K562 (cell line): ENCODE data around the gene FMNL3. TPM values are rescaled to one million over a fixed set of nuclear protein-coding genes. Genes with fewer than 3 reads are reported as not detected.

Source experiments
- ATAC-seq: fragments of 200-7000 bp; cut with Tn5 transposase; 3 replicates; pipeline ENCODE4 v1.9.1; 2020; ENCODE audit warnings: moderate library complexity
- BruUV-seq: library from RNA; stranded (reverse); fragments of 400-500 nt; replicated peaks from 2 replicates; lab custom pipeline; 2021; lab: Mats Ljungman, UMichigan
- CTCF ChIA-PET: fragments of 300-600 bp; formaldehyde crosslinking; extraction: SDS; loops from one replicate; lab custom pipeline; 2021; ENCODE audit warnings: low intra/inter-chr PET ratio; lab: Yijun Ruan, JAX
- POLR2A ChIA-PET: fragments of 300-600, 350-650 bp; sonication (Branson Sonifier 250); formaldehyde crosslinking; extraction: SDS; loops from one replicate; lab custom pipeline; 2021; ENCODE audit warnings: antibody characterized with exemption, inconsistent platforms; lab: Yijun Ruan, JAX
- DNase-seq, 4 experiments: peaks; one replicate each; pipeline versions ENCODE4 v3.0.0 to v3.0.0-alpha.2; 2011 to 2018; ENCODE audit warnings: low spot score in 3 of 4, mixed read lengths in 3 of 4; ENCODE audit errors: extremely low read depth in 1 of 4
- FAIRE-seq: peaks from 2 replicates; lab custom pipeline; 2011; peaks lifted over from hg19 to GRCh38; lab: Jason Lieb, UNC
- H2AFZ ChIP-seq: 2 replicates; pipeline ENCODE4 v1.6.0; 2011; ENCODE audit warnings: low read depth, low read length, control low read depth, inconsistent platforms
- H3K27ac ChIP-seq: fragments of 200-600 bp; 3 replicates; pipeline ENCODE4 v1.8.0; 2011; ENCODE audit warnings: low read depth, mild to moderate bottlenecking, control low read depth, inconsistent platforms, low read length, moderate library complexity, mixed read lengths; ENCODE audit errors: extremely low read depth
- H3K27me3 ChIP-seq, 2 experiments: fragments of 300-600 bp in 1 of 2; 2 replicates in 1 of 2; 3 replicates in 1 of 2; pipeline versions ENCODE4 v1.6.0 to v1.8.0; 2011; ENCODE audit warnings: inconsistent platforms in 2 of 2, low read length in 2 of 2, mild to moderate bottlenecking in 1 of 2, mixed read lengths in 1 of 2, moderate library complexity in 1 of 2; ENCODE audit not compliant: control insufficient read depth in 2 of 2, insufficient read depth in 2 of 2
- H3K36me3 ChIP-seq: fragments of 300-600 bp; 3 replicates; pipeline ENCODE4 v1.8.0; 2011; ENCODE audit warnings: mild to moderate bottlenecking, low read length, inconsistent platforms; ENCODE audit not compliant: control insufficient read depth, insufficient read depth
- H3K4me1 ChIP-seq, 2 experiments: fragments of 200-600 bp in 1 of 2; replicated peaks in 1 of 2; 2 replicates in 1 of 2; 3 replicates in 1 of 2; pipeline versions ENCODE4 v1.5.1 to v1.8.0; 2011; ENCODE audit warnings: inconsistent platforms in 2 of 2, low read length in 2 of 2, mild to moderate bottlenecking in 1 of 2, mixed read lengths in 1 of 2, moderate library complexity in 1 of 2; ENCODE audit not compliant: control insufficient read depth in 2 of 2, insufficient read depth in 2 of 2
- H3K4me2 ChIP-seq: 2 replicates; pipeline ENCODE4 v1.6.1; 2011; ENCODE audit warnings: low read length, control low read depth, inconsistent platforms, mixed read lengths; ENCODE audit not compliant: insufficient read depth
- H3K4me3 ChIP-seq: fragments of 200-600 bp; sonication (generic), shearing (Covaris generic); 2 replicates; pipeline ENCODE4 v1.5.1; 2016; ENCODE audit warnings: control low read depth, inconsistent platforms
- H3K79me2 ChIP-seq: fragments of 200-600 bp; 3 replicates; pipeline ENCODE4 v1.8.0; 2011; ENCODE audit warnings: low read length, inconsistent platforms; ENCODE audit not compliant: control insufficient read depth, insufficient read depth
- H3K9ac ChIP-seq, 2 experiments: 2 replicates each; pipeline versions ENCODE4 v1.6.0 to v1.6.1; 2011; ENCODE audit warnings: low read depth in 2 of 2, low read length in 2 of 2, control low read depth in 1 of 2, inconsistent platforms in 1 of 2, mild to moderate bottlenecking in 1 of 2, mixed read lengths in 1 of 2; ENCODE audit not compliant: insufficient read depth in 1 of 2
- H3K9me1 ChIP-seq: one replicate; pipeline ENCODE4 v1.6.0; 2011; ENCODE audit warnings: inconsistent platforms, mild to moderate bottlenecking, low read length, moderate library complexity; ENCODE audit not compliant: control insufficient read depth, insufficient read depth
- H3K9me3 ChIP-seq: replicated peaks from 2 replicates; pipeline ENCODE4 v1.5.1; 2011; ENCODE audit warnings: low read depth, low read length, inconsistent platforms; ENCODE audit not compliant: control insufficient read depth, insufficient read depth
- H4K20me1 ChIP-seq: replicated peaks from 2 replicates; pipeline ENCODE4 v1.6.1; 2011; ENCODE audit warnings: low read length, inconsistent platforms, mixed read lengths; ENCODE audit not compliant: control insufficient read depth, insufficient read depth
- ATF4 ChIP-seq: fragments of 450-650 bp; formaldehyde crosslinking; IDR thresholded peaks from 2 replicates; pipeline ENCODE4 v1.4.0; 2022; ENCODE audit warnings: mild to moderate bottlenecking, moderate library complexity
- CSDE1 ChIP-seq, 2 experiments: fragments of 450-650 bp; IDR thresholded peaks; 2 replicates each; pipeline ENCODE4 v1.6.1; 2016; ENCODE audit warnings: mild to moderate bottlenecking in 1 of 2
- HDAC3 ChIP-seq: fragments of 450-650 bp; IDR thresholded peaks from 2 replicates; pipeline ENCODE4 v1.6.1; 2018; ENCODE audit warnings: borderline replicate concordance, mild to moderate bottlenecking, moderate library complexity; ENCODE audit not compliant: partially characterized antibody
- HEY1 ChIP-seq: fragments of 250-450 bp; sonication (Bioruptor Pico); IDR thresholded peaks from 2 replicates; pipeline ENCODE4 v1.5.0; 2020; ENCODE audit warnings: mild to moderate bottlenecking, moderate library complexity, borderline replicate concordance
- HIVEP1 ChIP-seq: fragments of 250-450 bp; sonication (Bioruptor Pico); IDR thresholded peaks from 2 replicates; pipeline ENCODE4 v1.4.0; 2020; ENCODE audit warnings: mild to moderate bottlenecking
- MAZ ChIP-seq, 2 experiments: fragments of 450-650 bp in 1 of 2; sonication (generic) in 1 of 2; formaldehyde crosslinking; IDR thresholded peaks in 1 of 2; conservative IDR thresholded peaks in 1 of 2; 2 replicates each; pipeline versions ENCODE4 v1.4.0 to v1.5.0; 2020; ENCODE audit warnings: mild to moderate bottlenecking in 1 of 2, missing genetic modification reagents in 1 of 2
- MLLT1 ChIP-seq, 2 experiments: fragments of 450-650 bp; IDR thresholded peaks; 2 replicates each; pipeline ENCODE4 v1.6.1; 2016
- NCOA6 ChIP-seq: fragments of 450-650 bp; IDR thresholded peaks from 2 replicates; pipeline ENCODE4 v1.6.1; 2017; ENCODE audit warnings: mild to moderate bottlenecking
- NFIC ChIP-seq: fragments of 450-650 bp; IDR thresholded peaks from 2 replicates; pipeline ENCODE4 v1.6.1; 2017; ENCODE audit warnings: mild to moderate bottlenecking, inconsistent platforms
- RHOXF2B ChIP-seq: fragments of 250-450 bp; sonication (Bioruptor Pico); conservative IDR thresholded peaks from 2 replicates; pipeline ENCODE4 v1.5.1; 2021
- ZKSCAN1 ChIP-seq: fragments of 150-350 bp; IDR thresholded peaks from 2 replicates; pipeline ENCODE4 v1.6.1; 2016; ENCODE audit warnings: low read depth, low read length
- ZNF253 ChIP-seq: fragments of 250-450 bp; sonication (Bioruptor Pico); conservative IDR thresholded peaks from 2 replicates; pipeline ENCODE4 v1.6.1; 2021; ENCODE audit warnings: mild to moderate bottlenecking
- WGBS: fragments of 100-300 bp; shearing (Covaris generic); methylation state at CpG from one replicate; pipeline ENCODE4 v1.1.6; 2016; ENCODE audit warnings: low coverage, mixed read lengths; ENCODE audit not compliant: insufficient coverage; ENCODE audit errors: missing lambda C conversion rate; 5-methylcytosine and 5-hydroxymethylcytosine counted together
- in situ Hi-C: fragments of 300-500 bp; cut with MboI; formaldehyde crosslinking; loops from 4 replicates; pipeline ENCODE4 v1.15.0; 2018; ENCODE audit warnings: inconsistent platforms, mixed read lengths
- intact Hi-C: fragments of 100-400 bp; cut with micrococcal nuclease; formaldehyde crosslinking; loops from 2 replicates; pipeline ENCODE4 v1.14.2; 2022
- polyA plus RNA-seq, 8 experiments: library from polyadenylated mRNA; depleted of rRNA in 4 of 8; stranded (reverse) in 5 of 8; unstranded in 3 of 8; fragments of >200 nt; fragmentation: Nextera tagmentation in 2 of 8; fragmentation: Illumina TruSeq in 1 of 8; extraction: Ambion mirVana in 2 of 8; extraction: Trizol in 1 of 8; gene quantifications; 2 replicates each; pipeline versions ENCODE4 v1.2.1 to v1.2.3, GENCODE V29; 2011 to 2014; ENCODE audit warnings: inconsistent platforms in 1 of 8, missing spikeins in 1 of 8
- total RNA-seq, 7 experiments: library from RNA; depleted of rRNA in 6 of 7; stranded (reverse); fragments of >200 nt in 6 of 7; fragmentation: Illumina TruSeq in 2 of 7; extraction: Trizol in 2 of 7; gene quantifications; 2 replicates each; pipeline versions ENCODE4 v1.2.1 to v1.2.3, GENCODE V29; 2011 to 2021; ENCODE audit warnings: low replicate concordance in 1 of 7
- TF ChIP-seq, protein P1 (sequence below): fragments of 250-450 bp; sonication (Bioruptor Pico); IDR thresholded peaks from 2 replicates; pipeline ENCODE4 v1.5.0; 2021; ENCODE audit warnings: mild to moderate bottlenecking, moderate library complexity
- TF ChIP-seq, protein P2 (sequence below): fragments of 250-450 bp; sonication (Bioruptor Pico); IDR thresholded peaks from 2 replicates; pipeline ENCODE4 v1.8.0; 2021; ENCODE audit warnings: moderate library complexity, mild to moderate bottlenecking, inconsistent platforms

The FMNL3 gene
- total and polyA plus RNA-seq, 9 of the 15 experiments (the other 6 are each of a cell fraction or from before 2014, with no cell fraction given), result 0.49 to 14.4 (median 6.8) TPM

DNA sequence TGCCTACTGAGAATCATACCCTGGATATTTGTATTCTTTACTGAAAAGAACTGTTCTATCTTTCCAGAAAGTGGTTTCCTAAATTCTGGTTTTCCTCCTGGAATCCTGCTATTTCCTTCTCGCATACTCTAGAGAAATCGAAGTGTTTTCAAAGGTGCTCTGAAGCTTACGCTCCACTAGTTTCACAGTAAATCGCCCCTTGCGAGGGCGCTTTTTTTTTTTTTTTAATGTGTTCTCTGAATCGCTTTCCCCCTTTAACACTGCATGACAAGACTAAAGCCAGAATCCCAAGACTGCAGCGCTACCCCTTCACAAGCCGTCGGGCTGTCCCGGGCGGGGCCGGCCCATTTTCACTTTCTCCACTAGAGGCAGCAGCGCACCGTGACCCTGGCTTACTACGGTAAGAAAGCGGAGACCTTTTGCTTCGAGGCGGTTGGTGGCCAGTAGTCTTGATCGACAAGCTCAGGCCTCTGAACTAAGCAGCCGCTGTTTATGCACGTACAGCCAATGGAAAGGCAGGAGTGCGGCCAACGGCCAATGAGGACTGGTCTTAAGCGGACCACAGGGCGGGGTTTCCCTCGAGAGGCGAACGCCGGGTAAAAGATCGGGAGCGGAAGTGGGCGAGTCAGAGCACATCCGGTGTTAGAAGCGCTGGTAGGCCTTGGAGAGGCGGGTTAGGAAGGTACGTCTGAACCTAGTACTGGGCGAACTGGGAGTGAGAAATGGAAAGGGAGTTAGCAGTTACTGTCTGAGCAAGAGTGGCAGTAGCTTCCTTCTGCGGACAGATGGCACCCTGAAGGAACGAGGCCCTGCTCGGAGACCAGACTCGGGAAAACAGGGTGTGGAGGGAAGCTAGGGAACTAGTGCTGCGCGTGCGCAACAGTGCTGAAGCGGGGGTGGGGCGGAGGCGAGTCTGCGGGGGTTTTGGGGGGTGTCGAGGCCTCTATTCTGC is 34.0 kb upstream of the FMNL3 start, which contains the start of gene TMBIM6:
TMBIM6 (plus strand) TSS at position 628 of the 952 bp plus-strand sequence. CDS start 10,937 bp downstream, outside the sequence.
- Histone ChIP-seq H3K36me3 (peaks cover 25% of the 10 kb centered on the region), H3K27me3 (no peaks in the 10 kb centered on the region), H3K79me2 (peaks cover 48% of the 10 kb centered on the region), H3K4me1 (peaks cover 10 to 18% of the 10 kb centered on the region in 2 experiments), H3K9me3 (0 out of 2 replicates have a peak, but pooled peaks cover 2% of the 10 kb centered on the region), H2AFZ (peak within 1 kb of the TSS; percentile 94), H3K4me2 (peak within 1 kb of the TSS; percentile 100), H3K9me1 (peaks cover 4% of the 10 kb centered on the region), H3K27ac (peak within 1 kb of the TSS; percentile 99), H3K4me3 (peak within 1 kb of the TSS; percentile 71), H4K20me1 (peaks cover 33% of the 10 kb centered on the region), H3K9ac (peak within 1 kb of the TSS; percentile 93 to 94)
- no TSS peak for BruUV-seq
- DNase-seq (peak; percentile 96 to 100 (median 96)), ATAC-seq (peak; percentile 96), FAIRE-seq (peak; percentile 100)
- WGBS, result 6% methylated on average over 48 of the region's 50 CpGs
- in situ Hi-C loops (no loop called here), intact Hi-C loops (loop anchor here (2.0 kb wide), 2 partner anchors 34 to 38 kb away; partner anchors contain the start of gene FMNL3)
- POLR2A ChIA-PET, result interaction anchor here (0.5 to 2.2 kb wide), 59 partner anchors 9 to 440 kb away, joined by 3 to 21 read pairs (median 4); partner anchors contain the start of gene RACGAP1
- CTCF ChIA-PET, result interaction anchor here (0.6 to 0.9 kb wide), 4 partner anchors 9 to 378 kb away, joined by 3 to 4 read pairs (median 3); no protein-coding TSS in a partner anchor
- TF ChIP-seq CSDE1 (IDR thresholded peaks at IDR 0.05) (no peak), NFIC (0 out of 2 replicates have a peak, but pooled peaks have one; percentile 37), ZKSCAN1 (0 out of 2 replicates have a peak, but pooled peaks have one; percentile 27), ATF4 (peak; percentile 32; the same call in 1 of the 2 replicates), NCOA6 (peak; percentile 52; the same call in 1 of the 2 replicates), HEY1 (CRISPR knock-in tag) (no peak), MAZ (CRISPR knock-in tag; conservative IDR thresholded peaks at IDR 0.05 in 1 of 2, IDR thresholded peaks at IDR 0.05 in 1 of 2) (peak; percentile 66 to 80), ZNF253 (CRISPR knock-in tag) (no peak), MLLT1 (IDR thresholded peaks at IDR 0.05) (peak; percentile 69 to 99; a peak in 3 of 4 replicates), RHOXF2B (0 out of 2 replicates have a peak, but pooled peaks have one; percentile 68), HIVEP1 (CRISPR knock-in tag) (0 out of 2 replicates have a peak, but pooled peaks have one; percentile 35), HDAC3 (no peak)
- TF ChIP-seq, protein P1, sequence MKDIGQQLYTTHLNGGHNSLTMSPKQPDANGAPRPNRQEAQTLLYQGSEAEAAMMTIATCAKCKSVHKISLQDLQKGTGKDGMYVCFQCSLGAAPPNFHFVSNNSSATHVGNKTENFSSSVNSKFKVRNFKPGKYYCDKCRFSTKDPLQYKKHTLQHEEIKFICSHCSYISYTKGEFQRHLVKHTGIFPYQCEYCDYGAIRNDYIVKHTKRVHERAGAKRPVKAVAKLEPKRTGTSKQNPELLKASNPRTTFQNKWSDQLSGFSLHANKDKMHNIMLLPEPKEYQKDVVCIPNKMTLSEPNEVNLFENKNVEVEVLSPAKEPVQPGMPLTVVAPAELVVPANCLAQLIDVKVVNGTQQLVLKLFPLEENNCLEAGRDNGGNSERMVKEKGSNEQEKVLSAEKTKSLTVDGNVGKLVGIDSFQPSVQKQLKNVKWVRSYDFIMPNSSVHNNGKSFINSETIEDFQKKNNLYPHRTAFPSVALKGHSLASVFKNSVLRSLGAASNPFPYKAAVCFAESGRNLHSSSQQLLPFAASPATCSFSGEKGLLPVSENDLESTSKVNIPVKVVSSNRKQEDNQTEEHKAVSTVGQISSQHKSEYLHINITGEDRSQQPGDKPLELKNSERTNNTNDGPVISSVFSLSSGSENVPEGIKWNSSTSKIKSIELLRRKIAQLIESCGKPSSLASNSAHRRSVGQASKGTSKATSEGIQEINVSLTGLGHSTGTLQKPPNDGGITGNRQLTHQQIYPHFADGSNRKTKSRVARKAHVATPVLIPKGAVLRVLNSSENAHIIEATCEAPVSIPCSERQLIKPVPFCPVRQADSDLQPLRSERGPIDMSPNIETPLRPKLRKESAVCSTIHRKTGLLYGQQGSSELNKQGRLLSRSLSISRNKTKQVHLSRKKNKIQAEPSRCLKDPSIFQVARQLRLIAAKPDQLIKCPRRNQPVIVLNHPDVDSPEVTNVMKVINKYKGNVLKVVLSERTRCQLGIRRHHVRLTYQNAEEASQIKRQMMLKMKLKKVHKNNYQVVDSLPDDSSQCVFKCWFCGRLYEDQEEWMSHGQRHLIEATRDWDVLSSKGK, result 0 out of 2 replicates have a peak, but pooled peaks have one; percentile 10
- TF ChIP-seq, protein P2, sequence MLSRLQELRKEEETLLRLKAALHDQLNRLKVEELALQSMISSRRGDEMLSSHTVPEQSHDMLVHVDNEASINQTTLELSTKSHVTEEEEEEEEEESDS (CRISPR knock-in tag), result no peak
